Naive thymus-derived CD8-positive, alpha-beta T cell (primary cell): ENCODE data around the gene NOTCH1. TPM values are rescaled to one million over a fixed set of nuclear protein-coding genes. Genes with fewer than 3 reads are reported as not detected.

Source experiments
- ATAC-seq, 2 donors: fragments of 150-1000 bp; cut with Tn5 transposase in 1 of 2; sonication (Bioruptor Pico), chemical (Tn5 transposase) in 1 of 2; 1 replicate in 1 of 2; 2 replicates in 1 of 2; pipeline ENCODE4 v1.10.0; 2021; ENCODE audit warnings: mild to moderate bottlenecking in 2 of 2, moderate library complexity in 2 of 2
- POLR2A ChIA-PET: fragments of 350-600 bp; sonication (Branson Sonifier 250); formaldehyde crosslinking; loops from one replicate; lab custom pipeline; 2021; ENCODE audit warnings: antibody characterized with exemption; lab: Charles Lee
- DNase-seq, 10 donors: peaks; one replicate each; pipeline versions ENCODE4 v3.0.0 to v3.0.0-alpha.2; 2020 to 2022
- H3K27ac Mint-ChIP-seq, 10 donors: one replicate each; pipeline ENCODE4 v1.8.0; 2020 to 2022; ENCODE audit warnings: mild to moderate bottlenecking in 10 of 10, mixed read lengths in 10 of 10, moderate library complexity in 4 of 10, inconsistent platforms in 1 of 10
- H3K27me3 Mint-ChIP-seq, 5 donors: one replicate each; pipeline ENCODE4 v1.8.0; 2021 to 2022; ENCODE audit warnings: mixed read lengths in 5 of 5
- H3K36me3 Mint-ChIP-seq, 3 donors: one replicate each; pipeline ENCODE4 v1.8.0; 2020 to 2022; ENCODE audit warnings: mixed read lengths in 3 of 3, mild to moderate bottlenecking in 2 of 3, inconsistent platforms in 1 of 3
- H3K4me1 Mint-ChIP-seq, 4 donors: one replicate each; pipeline ENCODE4 v1.8.0; 2021 to 2022; ENCODE audit warnings: mixed read lengths in 4 of 4
- H3K4me3 Mint-ChIP-seq, 10 donors: one replicate each; pipeline ENCODE4 v1.8.0; 2020 to 2022; ENCODE audit warnings: mild to moderate bottlenecking in 10 of 10, mixed read lengths in 10 of 10, moderate library complexity in 6 of 10, inconsistent platforms in 1 of 10
- H3K9me3 Mint-ChIP-seq, 9 donors: one replicate each; pipeline ENCODE4 v1.8.0; 2020 to 2022; ENCODE audit warnings: mixed read lengths in 9 of 9, mild to moderate bottlenecking in 3 of 9, inconsistent platforms in 1 of 9, moderate library complexity in 1 of 9
- polyA plus RNA-seq, 3 donors: library from polyadenylated mRNA; unstranded; fragments of 300-500 nt; fragmentation: Illumina TruSeq; gene quantifications; one replicate each; pipeline ENCODE4 v1.2.3, GENCODE V29; 2021
- total RNA-seq, 8 experiments: library from RNA in 2 of 8; stranded (reverse) in 2 of 8; gene quantifications; one replicate each; pipeline ENCODE4 v1.2.3 and lab custom pipeline; 2021 to 2026

Gene NOTCH1
- total and polyA plus RNA-seq, 5 experiments from 2014 or later: 1.3 to 84.3 (median 5.9) TPM

- H3K4me3 Mint-ChIP-seq: no peak overlapping the region
- no peak for ATAC-seq
- H3K36me3 Mint-ChIP-seq: peaks cover 0 to 39% (median 3%) of the 10 kb centered on the region in 3 donors
- POLR2A ChIA-PET: no interaction called here
- H3K27me3 Mint-ChIP-seq: peaks cover 0 to 1% (median 0%) of the 10 kb centered on the region in 5 donors
- no peak for DNase-seq
- H3K27ac Mint-ChIP-seq: no peak overlapping the region
- H3K4me1 Mint-ChIP-seq: no peaks in the 10 kb centered on the region
- no peaks in the 10 kb centered on the region for H3K9me3 Mint-ChIP-seq
These were observed 40.1 kb downstream of the NOTCH1 start for GRCh38 chr9:136505406-136506403.

GRCh38 chr9:136504512-136505348, 41.1 kb downstream of the NOTCH1 start:
- peaks cover 0 to 1% (median 0%) of the 10 kb centered on the region in 5 donors for H3K27me3 Mint-ChIP-seq
- H3K9me3 Mint-ChIP-seq: no peaks in the 10 kb centered on the region
- no peaks in the 10 kb centered on the region for H3K4me1 Mint-ChIP-seq
- POLR2A ChIA-PET: interaction anchor here (0.6 kb wide), 1 partner anchor 20 kb away, joined by 5 read pairs; no protein-coding TSS in a partner anchor
- no peak for ATAC-seq
- no peak overlapping the region for H3K27ac Mint-ChIP-seq
- H3K4me3 Mint-ChIP-seq: no peak overlapping the region
- H3K36me3 Mint-ChIP-seq: peaks cover 0 to 45% (median 5%) of the 10 kb centered on the region in 3 donors
- no peak for DNase-seq

- Mint-ChIP-seq H3K27ac (no peak overlapping the region), H3K4me3 (no peak overlapping the region), H3K27me3 (no peaks in the 10 kb centered on the region), H3K4me1 (no peaks in the 10 kb centered on the region), H3K36me3 (peaks cover 0 to 56% (median 7%) of the 10 kb centered on the region in 3 donors), H3K9me3 (no peaks in the 10 kb centered on the region)
- POLR2A ChIA-PET: interaction anchor here (1.4 kb wide), 1 partner anchor 8 kb away, joined by 3 read pairs; no protein-coding TSS in a partner anchor
- no peak for DNase-seq
- ATAC-seq: no peak
These were observed 42.8 kb downstream of the NOTCH1 start for GRCh38 chr9:136502940-136503550.

GRCh38 chr9:136502196-136502595, 43.7 kb downstream of the NOTCH1 start:
- no peak overlapping the region for H3K27ac Mint-ChIP-seq
- no peak for ATAC-seq

GRCh38 chr9:136501686-136502085, 44.2 kb downstream of the NOTCH1 start:
- no peaks in the 10 kb centered on the region for H3K27me3 Mint-ChIP-seq
- H3K36me3 Mint-ChIP-seq: peaks cover 0 to 62% (median 7%) of the 10 kb centered on the region in 3 donors
- no peaks in the 10 kb centered on the region for H3K4me1 Mint-ChIP-seq
- ATAC-seq: no peak
- no peak for DNase-seq
- no peak overlapping the region for H3K4me3 Mint-ChIP-seq
- POLR2A ChIA-PET: interaction anchor here (0.6 to 1.4 kb wide), 2 partner anchors 9 to 54 kb away, joined by 3 to 4 read pairs; no protein-coding TSS in a partner anchor
- H3K27ac Mint-ChIP-seq: no peak overlapping the region
- no peaks in the 10 kb centered on the region for H3K9me3 Mint-ChIP-seq

More at GRCh38 chr9:136502196-136502595, 43.7 kb downstream of the NOTCH1 start:
- H3K4me3 Mint-ChIP-seq: no peak overlapping the region
- peaks cover 0 to 61% (median 7%) of the 10 kb centered on the region in 3 donors for H3K36me3 Mint-ChIP-seq
- no peaks in the 10 kb centered on the region for H3K27me3 Mint-ChIP-seq
- DNase-seq: no peak
- no peaks in the 10 kb centered on the region for H3K4me1 Mint-ChIP-seq
- no peaks in the 10 kb centered on the region for H3K9me3 Mint-ChIP-seq
- POLR2A ChIA-PET: interaction anchor here (0.6 to 1.4 kb wide), 3 partner anchors 9 to 54 kb away, joined by 3 to 4 read pairs (median 3); no protein-coding TSS in a partner anchor

- Mint-ChIP-seq H3K36me3 (peaks cover 0 to 60% (median 6%) of the 10 kb centered on the region in 3 donors), H3K27ac (no peak overlapping the region), H3K27me3 (no peaks in the 10 kb centered on the region), H3K4me3 (no peak overlapping the region), H3K4me1 (no peaks in the 10 kb centered on the region), H3K9me3 (no peaks in the 10 kb centered on the region)
- DNase-seq (no peak), ATAC-seq (no peak)
- POLR2A ChIA-PET: no interaction called here
These were observed 45.6 kb downstream of the NOTCH1 start for GRCh38 chr9:136499935-136500910.

- Mint-ChIP-seq H3K4me1 (no peaks in the 10 kb centered on the region), H3K27ac (peak overlapping the region in 1 of 10 donors; percentile 18), H3K9me3 (no peaks in the 10 kb centered on the region), H3K4me3 (no peak overlapping the region), H3K36me3 (peaks cover 0 to 58% (median 6%) of the 10 kb centered on the region in 3 donors), H3K27me3 (no peaks in the 10 kb centered on the region)
- DNase-seq (no peak), ATAC-seq (no peak)
- POLR2A ChIA-PET: no interaction called here
These were observed 46.5 kb downstream of the NOTCH1 start for GRCh38 chr9:136499071-136499934.

- Mint-ChIP-seq H3K9me3 (no peaks in the 10 kb centered on the region), H3K27ac (no peak overlapping the region), H3K36me3 (peaks cover 0 to 52% (median 6%) of the 10 kb centered on the region in 3 donors), H3K4me3 (no peak overlapping the region), H3K4me1 (no peaks in the 10 kb centered on the region), H3K27me3 (no peaks in the 10 kb centered on the region)
- DNase-seq (no peak), ATAC-seq (no peak)
- POLR2A ChIA-PET: interaction anchor here (0.8 kb wide), 1 partner anchor 10 kb away, joined by 3 read pairs; no protein-coding TSS in a partner anchor
These were observed 47.7 kb downstream of the NOTCH1 start for GRCh38 chr9:136497916-136498695.

GRCh38 chr9:136496801-136497620, 48.8 kb downstream of the NOTCH1 start:
- POLR2A ChIA-PET: interaction anchor here (0.9 kb wide), 1 partner anchor 11 kb away, joined by 3 read pairs; no protein-coding TSS in a partner anchor
- Mint-ChIP-seq H3K27ac (no peak overlapping the region), H3K9me3 (no peaks in the 10 kb centered on the region), H3K4me3 (no peak overlapping the region), H3K36me3 (peaks cover 0 to 45% (median 6%) of the 10 kb centered on the region in 3 donors), H3K4me1 (no peaks in the 10 kb centered on the region), H3K27me3 (no peaks in the 10 kb centered on the region)
- no peak for ATAC-seq
- DNase-seq: no peak
